Spleen (tissue), 7 donors: ENCODE results near the gene NUDT7.

ENCODE experiments used
- CTCF ChIP-seq, 11 experiments: fragments of 200-600 bp in 7 of 11; fragments of 450-650 bp in 4 of 11; sonication (generic) in 4 of 11; IDR thresholded peaks in 8 of 11; conservative IDR thresholded peaks in 3 of 11; 1 replicate in 7 of 11; 2 replicates in 4 of 11; pipeline versions ENCODE4 v1.4.0 to v1.8.0; 2016 to 2021; ENCODE audit warnings: antibody characterized with exemption in 11 of 11, inconsistent platforms in 4 of 11, mild to moderate bottlenecking in 1 of 11
- POLR2A ChIP-seq, 3 donors: fragments of 450-650 bp; IDR thresholded peaks; one replicate each; pipeline ENCODE4 v1.5.1; 2017; ENCODE audit warnings: antibody characterized with exemption in 3 of 3, mild to moderate bottlenecking in 1 of 3
- POLR2AphosphoS5 ChIP-seq, 3 donors: sonication (generic); formaldehyde crosslinking; IDR thresholded peaks; one replicate each; pipeline ENCODE4 v1.5.1; 2017; ENCODE audit warnings: antibody characterized with exemption in 3 of 3
- donor health status: DM: no; HTN: no; CAD: no; lungs with moderate emphysema.
- donor health status: DM: no; HTN: no; CAD: no.
- donor health status: DM: no; HTN: no; CAD: no.

- TF ChIP-seq CTCF (IDR thresholded peaks at IDR 0.05 in 8 of 11, conservative IDR thresholded peaks at IDR 0.05 in 3 of 11), result no peak
- TF ChIP-seq POLR2A (IDR thresholded peaks at IDR 0.05), result no peak
- TF ChIP-seq POLR2AphosphoS5 (IDR thresholded peaks at IDR 0.05), result no peak
Observed at GRCh38 chr16:77767826-77768225, 45.5 kb downstream of the NUDT7 start.
